HG03342 (cell line): Measurements from ENCODE around the gene CEACAM5.
"Not testable (repeated sequence)": the region's sequence is repeated elsewhere in the genome, so short reads cannot be mapped to it uniquely, and the experiment has no call there.

ENCODE experiments used
- ATAC-seq: cut with Tn5 transposase; IDR thresholded peaks from one replicate; pipeline ENCODE4 v1.9.1; 2021; ENCODE audit warnings: mild to moderate bottlenecking, moderate library complexity; ENCODE audit not compliant: unreplicated experiment

The CEACAM5 gene

DNA sequence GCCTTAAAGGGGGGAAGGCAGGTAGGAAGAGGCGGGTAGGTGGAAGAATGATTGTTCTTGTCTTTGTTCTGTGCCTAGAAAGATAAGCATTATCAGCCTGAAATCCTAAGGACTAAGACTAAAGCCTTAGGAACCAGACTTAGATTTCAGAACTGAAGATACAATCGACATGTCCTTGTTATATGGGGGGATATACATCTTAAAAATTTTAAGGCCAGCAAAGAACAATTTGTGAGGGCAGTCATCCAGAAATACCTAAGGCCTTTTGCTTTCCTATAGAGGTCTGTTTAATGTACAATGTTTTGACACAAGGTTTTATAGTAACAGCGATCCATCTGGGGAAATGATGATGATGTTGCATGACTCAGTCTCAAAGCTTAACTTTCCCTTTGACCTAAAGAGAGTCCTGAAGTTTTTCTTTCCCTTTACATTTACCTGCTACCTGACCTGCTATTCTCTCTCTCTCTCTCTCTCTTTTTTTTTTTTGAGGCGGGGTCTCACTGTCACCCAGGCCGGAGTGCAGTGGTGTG lies 26.7 kb downstream of the CEACAM5 start:
- no peak for ATAC-seq

DNA sequence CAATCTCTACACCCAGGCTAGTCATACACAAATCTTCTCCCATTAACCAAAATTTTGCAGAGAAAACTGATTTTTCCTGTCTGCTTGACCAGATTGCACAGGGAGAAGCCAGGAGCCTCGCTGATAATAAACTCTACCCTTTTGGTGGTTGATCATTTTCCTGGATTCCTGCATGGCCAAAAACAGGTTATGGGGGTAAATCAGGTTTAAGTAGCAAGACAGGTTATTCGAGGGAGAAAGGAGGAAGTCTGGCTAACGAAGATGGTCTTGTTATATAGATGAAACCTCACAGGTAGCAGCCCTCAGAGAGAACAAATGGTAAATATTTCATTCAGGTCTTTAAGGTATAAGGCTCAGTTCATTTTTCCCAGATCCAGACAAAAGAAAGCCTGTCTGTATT lies 30.9 kb downstream of the CEACAM5 start:
- no peak for ATAC-seq

DNA sequence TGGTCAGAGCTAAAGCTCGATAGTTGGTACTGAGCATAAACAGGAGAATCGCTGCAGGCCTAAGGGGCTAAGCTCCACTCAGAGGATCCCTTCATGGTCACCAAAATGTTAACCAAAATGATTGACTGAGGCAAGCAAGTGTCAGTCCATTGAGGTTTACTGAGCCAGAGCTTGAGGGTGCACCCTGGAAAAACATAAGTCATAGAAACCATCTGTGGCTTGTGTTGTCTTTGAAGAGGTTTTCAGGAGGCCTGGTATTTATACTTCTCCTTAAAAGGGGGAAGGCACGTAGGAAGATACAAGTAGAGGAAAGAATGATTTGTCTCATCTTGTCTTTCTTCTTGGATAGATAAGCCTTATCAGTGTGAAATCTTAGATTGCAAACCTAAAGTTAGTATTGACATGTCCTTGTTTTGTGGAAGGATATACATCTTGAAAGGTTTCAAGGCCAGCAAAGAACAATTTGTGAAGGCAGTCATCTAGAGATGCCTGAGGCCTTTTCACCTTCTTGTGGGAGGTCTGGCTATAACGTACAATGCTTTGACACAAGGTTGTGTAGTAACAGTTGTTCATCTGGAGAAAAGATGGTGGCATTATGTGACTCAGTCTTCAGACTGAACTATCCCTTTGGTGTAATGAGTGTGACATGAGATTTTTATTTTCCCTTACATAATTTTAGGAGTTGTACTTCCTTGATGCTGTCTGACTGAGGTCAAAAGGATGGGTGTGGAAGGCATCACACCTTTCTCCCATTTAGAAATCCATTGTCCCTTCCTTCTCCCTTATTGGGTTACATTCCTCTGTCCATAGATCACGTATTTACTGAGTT lies 32.2 kb downstream of the CEACAM5 start:
- no peak for ATAC-seq

DNA sequence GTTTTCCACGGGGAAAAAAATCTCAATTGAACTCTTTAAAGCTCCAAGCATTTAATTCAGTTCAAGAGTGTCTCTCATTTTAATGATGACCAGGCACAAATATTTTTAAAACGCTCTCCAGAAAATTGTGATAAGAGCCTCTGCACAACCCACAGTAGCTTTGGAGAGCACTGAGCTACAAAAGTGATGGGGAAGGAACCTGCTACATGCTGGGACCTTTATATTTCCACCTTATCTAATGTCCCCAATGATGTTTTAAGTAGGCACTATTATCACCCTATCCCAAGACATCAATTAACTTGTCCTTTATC lies 32.8 kb downstream of the CEACAM5 start:
- no peak for ATAC-seq

DNA sequence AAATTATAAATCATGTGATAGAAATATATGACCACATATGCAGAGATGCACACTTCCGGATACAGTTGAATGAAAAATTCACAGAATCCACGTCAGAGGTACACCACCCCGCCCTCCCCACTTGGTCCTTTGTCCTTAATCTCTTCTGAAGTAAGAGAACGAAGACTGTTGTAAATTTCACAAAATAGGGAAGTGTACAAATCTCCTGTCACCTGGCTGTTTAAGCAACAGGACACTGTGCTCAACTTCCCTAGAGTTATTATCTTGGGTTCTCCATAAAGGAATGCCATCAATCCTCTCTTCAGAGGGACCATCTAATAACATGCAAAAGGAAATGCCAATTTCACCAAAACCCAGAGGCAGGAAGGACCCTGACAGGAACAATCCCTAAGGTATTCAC lies 36.4 kb downstream of the CEACAM5 start:
- no peak for ATAC-seq

DNA sequence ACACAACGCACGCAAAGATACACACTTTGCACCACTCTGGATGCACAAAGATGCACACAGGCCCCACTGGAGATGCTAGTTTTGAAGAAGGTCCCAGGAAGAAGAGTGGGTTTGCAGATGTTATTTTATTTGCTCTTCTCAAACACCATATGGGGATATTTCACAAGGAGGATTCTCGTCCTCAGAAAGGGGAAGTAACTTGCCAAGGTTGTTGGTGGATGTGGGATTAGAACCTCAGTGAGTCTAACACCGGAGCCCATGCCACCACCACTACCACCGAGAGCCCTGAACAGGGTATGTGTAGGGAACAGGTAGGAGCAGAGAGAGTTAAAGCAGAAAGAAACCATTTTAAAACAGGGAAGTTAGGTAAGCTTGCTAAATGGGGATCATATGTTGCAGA lies 37.3 kb downstream of the CEACAM5 start:
- ATAC-seq = no peak

DNA sequence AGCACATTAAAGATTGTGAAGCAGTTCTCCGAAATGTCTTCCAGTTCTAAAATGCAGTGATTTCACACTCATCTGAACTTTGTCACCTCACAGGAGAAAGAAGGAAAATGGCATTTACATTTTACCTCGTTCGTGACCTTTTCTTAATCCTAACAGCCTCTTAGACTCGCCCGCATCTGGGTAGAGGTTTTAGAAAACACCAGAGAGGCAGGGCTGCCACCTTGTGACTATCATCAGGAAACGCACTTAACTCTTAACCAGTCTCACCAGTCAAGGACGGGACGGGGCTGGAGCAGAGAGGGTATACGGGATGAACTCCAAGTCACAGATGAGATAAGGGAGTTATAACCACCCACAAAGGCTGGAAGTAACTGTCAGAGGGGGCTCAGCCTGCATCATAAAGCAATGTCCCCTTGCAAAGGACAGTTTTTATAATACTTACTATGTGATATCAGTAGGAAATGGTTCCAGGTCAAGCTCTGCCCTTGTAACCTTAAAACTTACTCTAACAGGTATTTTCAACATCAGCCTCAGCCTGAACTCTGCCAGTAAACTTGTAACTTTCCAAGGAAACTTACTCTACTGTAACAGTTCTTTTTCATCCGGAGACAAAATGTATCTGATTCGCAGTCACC lies 38.3 kb downstream of the CEACAM5 start:
- ATAC-seq = no peak

DNA sequence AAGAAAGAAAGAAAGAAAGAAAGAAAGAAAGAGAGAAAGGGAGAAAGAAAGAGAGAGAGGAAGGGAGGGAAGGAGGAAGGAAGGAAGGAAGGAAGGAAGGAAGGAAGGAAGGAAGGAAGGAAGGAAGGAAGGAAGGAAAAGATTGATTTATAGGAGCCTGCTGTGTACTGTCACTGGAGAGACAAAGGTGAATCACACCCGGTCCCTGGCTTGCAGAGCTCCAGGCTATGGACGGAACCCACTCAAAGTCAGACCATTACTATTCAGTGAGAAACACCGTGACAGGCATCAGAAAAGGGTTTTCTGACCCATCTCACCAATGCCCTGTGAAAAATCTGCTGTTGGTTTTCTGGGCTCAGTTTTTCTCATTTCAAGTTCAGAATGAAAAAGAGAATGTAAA lies 39.6 kb downstream of the CEACAM5 start:
- ATAC-seq = no peak

DNA sequence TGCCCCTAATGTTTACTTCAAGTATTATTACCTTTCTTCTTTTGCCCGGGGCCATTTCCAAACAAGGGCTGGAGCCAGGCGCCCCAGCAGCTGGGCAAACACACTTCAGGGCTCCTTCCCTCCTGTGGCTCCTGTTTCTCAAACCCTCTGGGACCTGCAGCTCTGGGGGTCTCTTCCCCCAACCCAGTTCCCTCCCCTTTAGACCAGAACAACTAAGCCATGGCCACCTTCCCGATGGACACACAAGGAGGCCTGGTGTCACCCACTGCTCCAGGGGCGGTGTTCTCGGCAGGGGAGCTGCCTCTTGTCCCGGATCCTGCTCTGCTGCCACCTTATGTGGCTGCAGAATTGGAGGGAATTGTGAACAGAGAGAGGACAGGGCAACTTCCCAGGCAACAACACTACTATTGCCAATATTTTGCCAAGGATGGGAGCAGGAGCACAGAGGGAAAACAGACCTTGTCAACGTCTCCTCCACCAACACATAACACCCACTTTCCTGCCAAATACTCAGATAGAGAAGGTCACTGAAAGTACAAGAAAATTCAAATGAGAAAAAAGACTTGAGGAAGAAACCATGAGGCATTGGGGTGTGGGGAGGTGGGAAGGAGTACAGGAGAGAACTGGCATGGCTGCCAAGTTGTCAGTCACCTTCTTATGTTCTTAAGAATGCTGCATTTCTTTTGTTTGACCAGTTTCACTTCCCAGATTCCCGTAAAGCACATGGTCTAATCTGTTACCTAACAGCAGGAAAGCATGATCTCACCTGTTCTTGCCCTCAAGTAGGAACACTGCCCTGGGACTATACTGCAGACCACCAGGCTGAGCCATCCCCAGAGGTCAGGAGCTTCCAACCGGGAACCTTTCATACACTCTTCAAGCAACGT lies 42.1 kb downstream of the CEACAM5 start:
- not testable (repeated sequence) for ATAC-seq

DNA sequence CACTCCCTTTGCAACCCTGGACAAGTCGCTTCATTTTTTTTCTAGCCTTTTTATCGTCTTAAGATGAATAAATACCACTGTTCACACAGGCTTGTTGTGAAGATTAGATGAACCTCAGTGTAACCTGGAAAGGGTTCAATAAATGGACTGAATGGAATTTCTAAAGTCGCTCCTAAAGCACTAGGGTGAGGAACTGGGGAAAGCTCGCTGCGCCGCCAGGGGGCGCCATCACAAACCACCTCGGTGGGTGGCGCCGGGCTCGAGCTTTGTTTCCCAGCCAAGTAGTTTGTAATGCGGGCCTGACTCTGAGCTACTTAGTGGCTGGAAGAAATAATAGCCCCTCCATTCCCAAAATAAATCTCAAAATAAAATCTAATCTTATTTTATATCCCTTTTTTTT lies 44.7 kb downstream of the CEACAM5 start:
- ATAC-seq = no peak

DNA sequence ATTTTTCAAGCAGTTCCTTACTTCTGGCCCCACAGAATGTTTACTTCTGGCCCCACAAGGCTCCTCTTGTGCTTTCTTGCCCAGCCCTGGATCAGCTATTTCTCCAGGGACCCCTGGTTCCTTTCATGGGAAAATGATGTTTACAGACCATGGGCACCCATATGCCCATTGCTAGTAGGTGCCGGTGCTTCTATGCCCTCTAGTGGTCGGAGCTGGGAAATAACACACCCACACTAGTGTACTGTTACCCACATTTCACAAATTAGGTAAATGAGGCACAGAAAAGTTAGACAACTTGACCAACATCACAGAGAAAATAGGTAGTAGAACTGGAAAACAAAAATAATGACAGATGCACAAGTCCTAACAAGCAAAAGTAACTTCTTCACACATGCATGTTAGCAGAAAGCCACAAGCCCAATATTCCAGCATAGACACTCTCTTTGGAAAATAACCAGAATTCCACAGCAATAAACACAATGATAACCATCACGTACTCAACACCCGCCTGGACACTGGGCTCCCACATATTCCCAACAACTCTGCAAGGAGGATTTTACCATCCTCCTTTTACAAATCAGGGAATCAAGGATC lies 45.6 kb downstream of the CEACAM5 start:
- ATAC-seq = no peak

DNA sequence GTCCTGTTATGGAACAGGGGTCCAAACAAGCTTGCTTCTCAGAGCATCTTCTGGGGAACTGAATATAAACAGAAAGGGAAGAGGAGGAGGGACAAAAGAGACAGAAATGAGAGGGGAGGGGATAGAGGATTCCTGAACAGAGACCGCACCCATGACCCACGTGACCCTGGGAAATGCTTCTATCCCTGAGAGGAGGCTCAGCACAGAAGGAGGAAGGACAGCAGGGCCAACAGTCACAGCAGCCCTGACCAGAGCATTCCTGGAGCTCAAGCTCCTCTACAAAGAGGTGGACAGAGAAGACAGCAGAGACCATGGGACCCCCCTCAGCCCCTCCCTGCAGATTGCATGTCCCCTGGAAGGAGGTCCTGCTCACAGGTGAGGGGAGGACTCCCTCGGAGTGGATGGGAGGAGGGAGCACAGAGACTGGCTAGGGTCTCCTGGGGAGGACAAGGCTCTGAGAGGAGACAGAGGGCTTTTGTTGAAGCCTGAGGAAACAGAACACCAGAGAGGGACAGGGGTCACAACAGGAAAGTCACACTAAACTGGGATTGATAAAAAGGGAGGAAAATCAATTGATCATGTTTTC lies 47.0 kb downstream of the CEACAM5 start, which contains the start of gene CEACAM6:
Gene CEACAM6, plus strand, starts transcription at position 203 of the 586 bp plus-strand sequence. Its CDS starts 109 bp downstream, at position 312.
- ATAC-seq = no peak

DNA sequence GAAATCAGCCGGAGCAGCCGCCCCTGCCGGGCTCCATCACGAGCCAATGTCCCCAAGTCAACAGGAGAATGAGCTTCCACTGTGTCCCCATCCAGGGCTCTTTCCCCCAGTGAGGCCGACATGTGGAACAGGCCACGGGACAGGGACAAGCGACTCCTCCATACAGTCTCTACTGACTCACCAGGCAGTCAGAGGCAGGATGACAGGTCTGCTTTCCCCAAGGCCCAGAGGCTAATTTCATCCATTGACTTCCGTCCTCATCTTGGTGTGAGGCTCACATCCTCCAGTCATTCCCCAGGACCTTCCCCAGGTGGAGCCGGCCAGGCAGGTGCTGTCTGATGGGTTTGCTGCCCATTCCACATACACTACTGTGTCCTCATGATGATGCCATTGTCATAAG lies 50.4 kb downstream of the CEACAM5 start:
- no peak for ATAC-seq

DNA sequence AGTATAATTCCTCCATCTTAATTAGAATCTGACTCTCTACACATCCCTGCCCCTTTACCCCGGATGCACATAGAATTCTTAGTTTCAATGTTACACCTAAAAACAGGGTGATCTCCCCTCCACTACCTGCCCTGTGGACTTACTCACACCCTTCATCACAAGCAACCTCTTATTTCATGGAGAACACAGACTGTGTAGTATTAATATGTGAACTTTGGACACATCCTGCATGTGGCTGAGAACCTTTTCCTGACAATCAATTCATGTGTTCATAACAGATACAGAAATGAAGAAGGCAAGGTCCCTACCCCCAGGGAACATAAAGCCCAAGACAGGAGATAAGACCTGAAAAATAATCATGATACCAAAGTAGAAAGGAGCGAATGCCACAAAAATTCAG lies 58.7 kb downstream of the CEACAM5 start:
- no peak for ATAC-seq

DNA sequence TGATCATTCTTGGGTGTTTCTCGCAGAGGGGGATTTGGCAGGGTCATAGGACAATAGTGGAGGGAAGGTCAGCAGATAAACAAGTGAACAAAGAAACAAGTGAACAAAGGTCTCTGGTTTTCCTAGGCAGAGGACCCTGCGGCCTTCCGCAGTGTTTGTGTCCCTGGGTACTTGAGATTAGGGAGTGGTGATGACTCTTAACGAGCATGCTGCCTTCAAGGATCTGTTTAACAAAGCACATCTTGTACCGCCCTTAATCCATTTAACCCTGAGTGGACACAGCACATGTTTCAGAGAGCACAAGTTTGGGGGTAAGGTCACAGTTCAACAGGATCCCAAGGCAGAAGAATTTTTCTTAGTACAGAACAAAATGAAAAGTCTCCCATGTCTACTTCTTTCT lies 59.7 kb downstream of the CEACAM5 start:
- ATAC-seq = not testable (repeated sequence)

DNA sequence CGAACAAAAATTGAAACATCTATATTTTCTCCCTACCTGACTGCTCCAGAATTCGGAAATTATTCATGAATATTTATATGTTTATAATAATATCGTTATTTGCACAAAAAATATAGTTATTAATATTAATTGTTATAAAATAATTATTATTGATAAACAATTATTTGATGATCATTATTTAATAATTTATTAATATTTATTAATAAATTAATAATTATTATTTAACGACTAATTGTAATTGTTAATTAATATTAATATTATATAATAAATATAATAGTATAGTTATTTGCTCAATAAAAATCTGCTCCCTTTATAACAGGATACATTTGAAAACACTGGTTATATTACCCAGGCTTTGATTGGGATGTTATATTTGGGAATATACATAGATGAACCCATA lies 61.2 kb downstream of the CEACAM5 start:
- ATAC-seq = no peak

DNA sequence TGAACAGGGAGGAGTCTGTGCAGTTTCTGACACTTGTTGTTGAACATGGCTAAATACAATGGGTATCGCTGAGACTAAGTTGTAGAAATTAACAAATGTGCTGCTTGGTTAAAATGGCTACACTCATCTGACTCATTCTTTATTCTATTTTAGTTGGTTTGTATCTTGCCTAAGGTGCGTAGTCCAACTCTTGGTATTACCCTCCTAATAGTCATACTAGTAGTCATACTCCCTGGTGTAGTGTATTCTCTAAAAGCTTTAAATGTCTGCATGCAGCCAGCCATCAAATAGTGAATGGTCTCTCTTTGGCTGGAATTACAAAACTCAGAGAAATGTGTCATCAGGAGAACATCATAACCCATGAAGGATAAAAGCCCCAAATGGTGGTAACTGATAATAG lies 63.0 kb downstream of the CEACAM5 start:
- no peak for ATAC-seq

DNA sequence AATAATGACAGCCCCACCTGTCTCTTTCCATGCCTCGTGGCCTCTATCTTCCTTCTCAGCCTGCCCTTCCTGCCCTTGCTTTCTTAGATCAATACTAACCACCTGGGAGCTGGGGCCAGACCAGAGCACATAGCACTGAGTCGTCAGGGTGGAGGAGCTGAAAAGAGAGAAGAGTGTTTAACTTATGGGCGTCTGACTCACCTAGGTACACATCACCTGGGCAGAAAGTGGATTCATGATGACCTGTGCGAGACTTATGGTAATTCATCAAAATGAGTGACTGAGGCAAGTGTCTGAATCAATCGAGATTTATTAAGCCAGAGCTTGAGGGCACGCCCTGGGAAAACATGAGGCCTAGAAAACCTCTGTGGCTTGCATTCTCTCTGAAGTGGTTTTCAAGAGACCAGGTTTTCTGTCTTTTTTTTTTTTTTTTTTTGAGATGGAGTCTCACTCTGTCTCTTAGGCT lies 66.1 kb downstream of the CEACAM5 start:
- no peak for ATAC-seq

DNA sequence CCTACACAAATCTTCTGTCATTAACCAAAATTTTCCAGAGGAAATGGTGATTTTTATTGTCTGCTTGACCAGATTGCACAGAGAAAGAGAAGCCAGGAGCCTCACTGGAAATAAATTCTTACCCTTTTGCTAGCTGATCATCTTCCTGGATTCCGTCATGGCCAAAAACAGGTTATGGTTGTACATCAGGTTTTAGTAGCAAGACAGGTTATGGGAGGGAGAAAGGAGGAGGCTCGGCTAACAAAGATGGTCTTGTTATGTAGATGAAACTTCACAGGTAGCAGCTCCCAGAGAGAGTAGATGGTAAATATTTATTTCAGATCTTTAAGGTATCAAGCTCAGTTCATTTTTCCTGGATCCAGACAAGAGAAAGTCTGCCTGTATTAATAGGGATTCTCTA lies 68.3 kb downstream of the CEACAM5 start:
- no peak for ATAC-seq
